ENCODE measurements around the gene CAMTA1. TPM values are rescaled to one million over a fixed set of nuclear protein-coding genes. Genes with fewer than 3 reads are reported as not detected.

CAMTA1 gene
- total RNA-seq, 1 experiment from 2014 or later: 60.0 TPM

DNA sequence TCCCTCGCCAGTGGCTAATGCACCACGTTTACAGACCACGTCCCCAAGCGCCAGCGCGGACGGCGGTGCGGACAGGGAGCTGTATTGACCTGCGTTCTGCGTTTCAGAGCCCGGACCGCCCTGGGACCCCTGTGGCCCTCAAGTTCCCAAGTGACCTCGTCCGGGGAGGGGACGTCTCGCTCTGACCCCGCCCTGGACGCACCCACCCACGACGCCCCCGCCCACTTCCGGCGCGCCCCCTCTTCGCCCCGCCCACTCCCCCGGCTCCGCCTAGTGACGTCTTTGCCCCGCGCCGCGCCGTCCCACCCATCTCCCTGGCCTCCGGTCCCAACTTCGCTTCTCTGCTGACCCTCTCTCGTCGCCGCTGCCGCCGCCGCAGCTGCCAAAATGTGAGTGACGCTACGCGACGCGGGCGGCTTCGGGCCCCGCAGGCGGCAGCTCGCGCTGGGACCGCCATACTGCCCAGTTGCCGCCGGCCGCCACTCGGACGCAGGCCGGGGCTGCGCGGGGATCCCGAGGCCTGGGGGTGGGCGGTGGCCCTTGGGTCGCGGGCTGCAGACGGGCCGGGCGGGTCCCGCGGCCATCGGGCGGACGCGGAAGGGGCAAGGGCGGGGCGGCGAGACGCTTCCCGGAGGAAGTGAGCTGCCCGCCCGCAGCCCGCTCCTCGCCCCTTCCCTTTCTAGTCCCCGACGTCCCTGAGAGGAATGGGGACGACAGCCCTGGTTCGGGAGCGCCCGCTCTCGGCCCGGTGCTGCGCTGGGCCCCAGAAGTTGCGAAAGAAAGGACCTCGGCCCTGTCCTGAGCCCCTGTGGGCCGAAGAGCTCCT is 986.0 kb downstream of the CAMTA1 start, which contains the start of gene VAMP3:
VAMP3 (plus strand) TSS at position 300 of the 826 bp plus-strand sequence; CDS start at position 388, 88 bp downstream.
- Histone ChIP-seq H3K4me1 (peaks cover 9% of the 10 kb centered on the region), H3K4me3 (ENCODE audit: low read depth, low read length) (peak within 1 kb of the TSS; percentile 68), H3K9me3 (no peaks in the 10 kb centered on the region), H3K27me3 (replicated peaks; ENCODE audit: control insufficient read depth, insufficient read depth, low read length) (no peaks in the 10 kb centered on the region), H3K36me3 (ENCODE audit: control insufficient read depth, insufficient read depth, low read length) (no peaks in the 10 kb centered on the region)
- ChIA-PET POLR2A (interaction anchor here (0.6 to 0.7 kb wide), 2 partner anchors 29 to 67 kb away, joined by 5 to 11 read pairs; no protein-coding TSS in a partner anchor), CTCF (no interaction called here)
- Mint-ChIP-seq H3K9me3 (ENCODE audit: unreplicated experiment) (no peaks in the 10 kb centered on the region), H3K4me3 (ENCODE audit: unreplicated experiment) (peak within 1 kb of the TSS; percentile 89), H3K4me1 (ENCODE audit: low read depth, unreplicated experiment) (peaks cover 6% of the 10 kb centered on the region), H3K27ac (ENCODE audit: unreplicated experiment) (peak within 1 kb of the TSS; percentile 82), H3K36me3 (ENCODE audit: insufficient read depth, unreplicated experiment) (peaks cover 17% of the 10 kb centered on the region), H3K27me3 (ENCODE audit: insufficient read depth, unreplicated experiment) (peaks cover 2% of the 10 kb centered on the region)
- TF ChIP-seq, protein P1, sequence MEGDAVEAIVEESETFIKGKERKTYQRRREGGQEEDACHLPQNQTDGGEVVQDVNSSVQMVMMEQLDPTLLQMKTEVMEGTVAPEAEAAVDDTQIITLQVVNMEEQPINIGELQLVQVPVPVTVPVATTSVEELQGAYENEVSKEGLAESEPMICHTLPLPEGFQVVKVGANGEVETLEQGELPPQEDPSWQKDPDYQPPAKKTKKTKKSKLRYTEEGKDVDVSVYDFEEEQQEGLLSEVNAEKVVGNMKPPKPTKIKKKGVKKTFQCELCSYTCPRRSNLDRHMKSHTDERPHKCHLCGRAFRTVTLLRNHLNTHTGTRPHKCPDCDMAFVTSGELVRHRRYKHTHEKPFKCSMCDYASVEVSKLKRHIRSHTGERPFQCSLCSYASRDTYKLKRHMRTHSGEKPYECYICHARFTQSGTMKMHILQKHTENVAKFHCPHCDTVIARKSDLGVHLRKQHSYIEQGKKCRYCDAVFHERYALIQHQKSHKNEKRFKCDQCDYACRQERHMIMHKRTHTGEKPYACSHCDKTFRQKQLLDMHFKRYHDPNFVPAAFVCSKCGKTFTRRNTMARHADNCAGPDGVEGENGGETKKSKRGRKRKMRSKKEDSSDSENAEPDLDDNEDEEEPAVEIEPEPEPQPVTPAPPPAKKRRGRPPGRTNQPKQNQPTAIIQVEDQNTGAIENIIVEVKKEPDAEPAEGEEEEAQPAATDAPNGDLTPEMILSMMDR (IDR thresholded peaks at IDR 0.05; ENCODE audit: insufficient read depth in 1 of 2, low read depth in 1 of 2, low read length in 1 of 2, severe bottlenecking in 1 of 2, unreplicated experiment in 1 of 2): no peak
- intact Hi-C loops (cut with micrococcal nuclease; ENCODE audit: unreplicated experiment): loop anchor here (1.0 kb wide), 1 partner anchor 12 kb away; no protein-coding TSS in a partner anchor
- peak; percentile 89 to 90 for DNase-seq
- no TSS peak for BruUV-seq (replicated peaks)

DNA sequence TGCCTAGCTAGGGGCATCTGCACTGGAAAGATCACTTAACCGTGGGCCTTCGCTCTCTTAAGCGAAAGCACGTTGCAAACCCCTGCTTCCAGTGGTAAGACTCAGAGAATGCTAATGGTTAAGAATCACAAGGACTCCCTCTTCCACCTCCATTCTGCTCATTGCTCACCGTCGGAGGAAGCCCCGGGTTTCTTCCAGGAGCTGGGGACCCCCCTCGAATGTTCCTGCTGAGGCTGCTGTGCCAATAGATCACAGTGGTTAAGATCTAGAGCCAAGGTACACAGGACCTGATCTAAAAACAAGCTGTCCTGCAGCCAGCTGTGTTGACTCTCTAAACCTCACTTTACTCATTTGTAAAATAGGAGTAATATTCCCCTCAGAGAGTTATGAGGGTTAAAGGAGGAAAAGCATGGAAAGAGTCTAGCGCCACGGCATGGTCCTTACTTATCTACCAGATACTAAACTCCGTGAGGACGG is 986.6 kb downstream of the CAMTA1 start:
- peaks cover 2% of the 10 kb centered on the region for H3K27me3 Mint-ChIP-seq (ENCODE audit: insufficient read depth, unreplicated experiment)
- H3K36me3 Mint-ChIP-seq (ENCODE audit: insufficient read depth, unreplicated experiment): peaks cover 21% of the 10 kb centered on the region
- intact Hi-C loops (cut with micrococcal nuclease; ENCODE audit: unreplicated experiment): loop anchor here (1.0 kb wide), 1 partner anchor 11 kb away; no protein-coding TSS in a partner anchor
- DNase-seq: no peak
- Histone ChIP-seq H3K4me3 (ENCODE audit: low read depth, low read length) (peak overlapping the region; percentile 68), H3K27me3 (replicated peaks; ENCODE audit: control insufficient read depth, insufficient read depth, low read length) (no peaks in the 10 kb centered on the region), H3K4me1 (peaks cover 9% of the 10 kb centered on the region), H3K9me3 (no peaks in the 10 kb centered on the region), H3K36me3 (ENCODE audit: control insufficient read depth, insufficient read depth, low read length) (no peaks in the 10 kb centered on the region; the same call in 1 of the 2 replicates)
- H3K4me1 Mint-ChIP-seq (ENCODE audit: low read depth, unreplicated experiment): peaks cover 6% of the 10 kb centered on the region
- TF ChIP-seq, protein P1 (IDR thresholded peaks at IDR 0.05; ENCODE audit: insufficient read depth in 1 of 2, low read depth in 1 of 2, low read length in 1 of 2, severe bottlenecking in 1 of 2, unreplicated experiment in 1 of 2): no peak
- BruUV-seq (replicated peaks): TSS peak; percentile 30
- POLR2A ChIA-PET: interaction anchor here (0.6 to 0.7 kb wide), 2 partner anchors 30 to 68 kb away, joined by 5 to 11 read pairs; no protein-coding TSS in a partner anchor
- no peaks in the 10 kb centered on the region for H3K9me3 Mint-ChIP-seq (ENCODE audit: unreplicated experiment)
- H3K4me3 Mint-ChIP-seq (ENCODE audit: unreplicated experiment): peak overlapping the region; percentile 89
- peak overlapping the region; percentile 82 for H3K27ac Mint-ChIP-seq (ENCODE audit: unreplicated experiment)
- CTCF ChIA-PET: no interaction called here

DNA sequence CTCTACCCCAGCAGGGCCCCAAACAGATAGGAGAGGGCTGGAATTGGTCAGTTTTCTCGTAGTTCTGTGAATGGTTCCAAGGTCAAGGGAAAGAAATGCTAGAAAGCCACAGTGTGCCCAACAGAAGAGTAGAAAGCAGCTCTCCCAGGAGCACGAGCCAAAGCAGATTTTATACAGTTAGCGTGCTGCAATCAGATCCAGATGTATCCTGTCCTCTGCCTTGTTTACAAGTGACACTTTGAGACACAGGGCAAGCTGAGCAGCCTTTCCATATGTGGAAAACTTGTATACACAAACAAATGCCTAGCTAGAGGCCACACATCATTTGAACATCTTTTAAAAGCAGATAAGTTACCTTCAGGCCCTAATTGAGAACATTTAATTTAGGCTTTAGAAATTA is 992.3 kb downstream of the CAMTA1 start:
- no peaks in the 10 kb centered on the region for H3K27me3 Mint-ChIP-seq (ENCODE audit: insufficient read depth, unreplicated experiment)
- no peaks in the 10 kb centered on the region; the same call in 1 of the 2 replicates for H3K36me3 ChIP-seq (ENCODE audit: control insufficient read depth, insufficient read depth, low read length)
- POLR2A ChIA-PET: no interaction called here

More for the DNA sequence above, 992.3 kb downstream of the CAMTA1 start:
- Mint-ChIP-seq H3K9me3 (ENCODE audit: unreplicated experiment) (no peaks in the 10 kb centered on the region), H3K36me3 (ENCODE audit: insufficient read depth, unreplicated experiment) (peaks cover 41% of the 10 kb centered on the region), H3K27ac (ENCODE audit: unreplicated experiment) (no peak overlapping the region), H3K4me3 (ENCODE audit: unreplicated experiment) (no peak overlapping the region), H3K4me1 (ENCODE audit: low read depth, unreplicated experiment) (peaks cover 10% of the 10 kb centered on the region)
- TF ChIP-seq, protein P1 (IDR thresholded peaks at IDR 0.05; ENCODE audit: insufficient read depth in 1 of 2, low read depth in 1 of 2, low read length in 1 of 2, severe bottlenecking in 1 of 2, unreplicated experiment in 1 of 2): no peak
- H3K27me3 ChIP-seq (replicated peaks; ENCODE audit: control insufficient read depth, insufficient read depth, low read length): no peaks in the 10 kb centered on the region
- peaks cover 2% of the 10 kb centered on the region for H3K4me1 ChIP-seq
- H3K4me3 ChIP-seq (ENCODE audit: low read depth, low read length): no peak overlapping the region
- CTCF ChIA-PET: no interaction called here
- no peak for DNase-seq
- no peaks in the 10 kb centered on the region for H3K9me3 ChIP-seq
- intact Hi-C loops (cut with micrococcal nuclease; ENCODE audit: unreplicated experiment): no loop called here
- no TSS peak for BruUV-seq (replicated peaks)
